ENCODE results near the gene ZBTB7C.

GRCh38 chr18:48046843-48047242 is 362.3 kb downstream of the ZBTB7C start:
- no peak for TF ChIP-seq CTCF (optimal IDR thresholded peaks at IDR 0.05 in 1 of 3, IDR thresholded peaks at IDR 0.05 in 1 of 3, conservative IDR thresholded peaks at IDR 0.05 in 1 of 3; ENCODE audit: extremely low read depth in 1 of 3, insufficient read depth in 2 of 3, low read length in 3 of 3)
- no peak for TF ChIP-seq EZH2 (IDR thresholded peaks at IDR 0.05; ENCODE audit: low read length)
